Astrocyte of the cerebellum (primary cell): Measurements from ENCODE around the gene TANC1.

Source experiments
- DNase-seq: peaks from one replicate; pipeline ENCODE4 v3.0.0-alpha.2; 2011; ENCODE audit warnings: low read depth
- H3K4me3 ChIP-seq: 2 replicates; pipeline ENCODE4 v1.5.1; 2011; ENCODE audit warnings: mild to moderate bottlenecking, low read depth, low read length, moderate library complexity
- in situ Hi-C: cut with HindIII; loops from 2 replicates; pipeline ENCODE4 v1.10.0; 2017; ENCODE audit warnings: low sequenced_read_pairs
- TF ChIP-seq, protein P1 (sequence below): IDR thresholded peaks from 2 replicates; pipeline ENCODE4 v1.5.1; 2012; ENCODE audit warnings: low read length, low read depth, moderate library complexity, mild to moderate bottlenecking; ENCODE audit errors: missing control alignments

Gene TANC1

DNA sequence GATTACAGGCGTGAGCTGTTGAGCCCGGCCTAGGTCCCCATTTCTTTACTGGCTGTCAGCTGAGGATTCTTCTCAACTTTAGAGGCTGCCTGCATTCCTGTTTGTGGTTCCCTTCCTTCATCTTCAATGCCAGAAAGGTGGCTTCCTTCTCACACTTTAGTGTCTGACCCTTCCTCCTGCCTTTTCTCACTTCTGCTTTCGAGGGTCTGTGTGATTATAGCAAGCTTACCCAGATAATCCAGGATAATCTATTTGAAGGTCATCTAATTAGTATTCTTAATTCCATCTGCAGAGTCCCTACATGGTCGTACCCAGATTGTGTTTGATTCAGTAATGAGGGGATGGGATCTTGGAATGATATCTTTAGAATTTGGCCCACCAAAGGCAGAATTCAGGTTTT, 157.4 kb downstream of the TANC1 start:
- TF ChIP-seq, protein P1, sequence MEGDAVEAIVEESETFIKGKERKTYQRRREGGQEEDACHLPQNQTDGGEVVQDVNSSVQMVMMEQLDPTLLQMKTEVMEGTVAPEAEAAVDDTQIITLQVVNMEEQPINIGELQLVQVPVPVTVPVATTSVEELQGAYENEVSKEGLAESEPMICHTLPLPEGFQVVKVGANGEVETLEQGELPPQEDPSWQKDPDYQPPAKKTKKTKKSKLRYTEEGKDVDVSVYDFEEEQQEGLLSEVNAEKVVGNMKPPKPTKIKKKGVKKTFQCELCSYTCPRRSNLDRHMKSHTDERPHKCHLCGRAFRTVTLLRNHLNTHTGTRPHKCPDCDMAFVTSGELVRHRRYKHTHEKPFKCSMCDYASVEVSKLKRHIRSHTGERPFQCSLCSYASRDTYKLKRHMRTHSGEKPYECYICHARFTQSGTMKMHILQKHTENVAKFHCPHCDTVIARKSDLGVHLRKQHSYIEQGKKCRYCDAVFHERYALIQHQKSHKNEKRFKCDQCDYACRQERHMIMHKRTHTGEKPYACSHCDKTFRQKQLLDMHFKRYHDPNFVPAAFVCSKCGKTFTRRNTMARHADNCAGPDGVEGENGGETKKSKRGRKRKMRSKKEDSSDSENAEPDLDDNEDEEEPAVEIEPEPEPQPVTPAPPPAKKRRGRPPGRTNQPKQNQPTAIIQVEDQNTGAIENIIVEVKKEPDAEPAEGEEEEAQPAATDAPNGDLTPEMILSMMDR: no peak
- in situ Hi-C loops: no loop called here
- no peak overlapping the region for H3K4me3 ChIP-seq
- no peak for DNase-seq

DNA sequence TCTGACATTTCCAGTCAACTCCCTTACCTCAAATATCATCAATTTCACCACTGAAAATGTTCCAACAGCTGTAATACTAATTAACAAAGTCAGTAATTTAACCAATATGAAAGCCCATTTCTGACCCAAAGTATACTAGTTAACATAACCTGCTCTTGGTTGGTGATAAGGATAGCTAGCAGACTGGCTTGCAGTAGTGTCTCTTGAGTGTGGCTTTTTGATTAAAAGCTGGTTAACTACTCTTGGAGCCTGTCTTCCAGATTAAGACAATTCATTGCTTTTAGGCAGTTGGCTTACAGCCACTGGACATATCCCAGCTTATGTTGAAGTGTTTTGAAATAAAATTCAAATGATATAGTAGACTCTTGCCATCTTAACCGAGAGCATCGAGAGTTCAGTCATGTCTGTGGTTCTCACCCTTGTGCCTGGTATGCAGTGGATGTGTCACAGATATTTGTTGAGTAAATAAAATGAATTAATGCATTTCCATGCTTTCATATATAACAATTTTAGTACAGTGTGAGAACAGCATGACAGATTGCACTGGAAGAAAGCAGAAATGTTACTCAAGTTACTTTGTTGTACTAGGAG, 158.1 kb downstream of the TANC1 start:
- H3K4me3 ChIP-seq: no peak overlapping the region
- peak; percentile 91 for DNase-seq
- TF ChIP-seq, protein P1: no peak
- in situ Hi-C loops: no loop called here

DNA sequence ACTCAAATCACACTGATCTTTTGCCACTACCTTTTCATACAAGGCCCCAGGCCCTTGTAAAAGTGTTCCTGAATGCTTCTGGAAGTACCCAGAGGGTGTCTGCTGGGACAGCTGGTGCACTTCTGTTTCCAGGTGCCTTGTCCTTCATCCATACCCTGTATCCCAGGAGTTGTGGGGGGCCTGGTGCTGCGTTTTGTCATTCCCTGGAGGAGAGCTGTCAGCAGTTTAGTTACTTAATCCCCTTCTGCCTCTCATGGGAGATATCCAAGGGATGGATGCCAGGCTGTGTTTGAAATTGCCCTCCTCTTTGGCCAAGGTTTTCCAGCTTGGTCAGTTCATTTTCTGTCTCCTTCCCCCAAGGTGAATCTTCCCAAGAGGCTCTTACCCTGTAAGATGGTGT, 159.8 kb downstream of the TANC1 start:
- DNase-seq: no peak
- in situ Hi-C loops: no loop called here

DNA sequence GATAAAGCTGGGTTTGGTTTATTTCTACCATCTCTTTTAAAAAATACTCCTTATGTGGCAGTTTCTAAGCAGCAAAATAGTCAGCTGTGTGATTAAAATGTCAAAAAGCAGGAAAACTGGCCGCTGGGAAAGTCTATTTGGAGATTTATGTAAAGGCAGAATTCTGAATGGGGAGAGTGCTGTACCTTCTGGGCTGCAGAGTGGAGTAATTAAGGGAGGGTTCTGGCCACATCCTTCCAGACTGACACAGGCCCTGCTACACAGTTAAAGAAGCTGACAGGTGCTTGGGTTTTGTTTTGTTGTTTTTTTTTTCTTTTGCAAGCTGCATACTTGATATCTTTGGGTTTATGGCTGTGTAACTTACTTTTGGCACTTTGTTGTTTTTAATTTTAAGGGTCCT, 160.8 kb downstream of the TANC1 start:
- TF ChIP-seq, protein P1: no peak
- in situ Hi-C loops: no loop called here
- no peak overlapping the region for H3K4me3 ChIP-seq
- DNase-seq: no peak

More for the DNA sequence above, 159.8 kb downstream of the TANC1 start:
- TF ChIP-seq, protein P1: no peak
- no peak overlapping the region for H3K4me3 ChIP-seq

DNA sequence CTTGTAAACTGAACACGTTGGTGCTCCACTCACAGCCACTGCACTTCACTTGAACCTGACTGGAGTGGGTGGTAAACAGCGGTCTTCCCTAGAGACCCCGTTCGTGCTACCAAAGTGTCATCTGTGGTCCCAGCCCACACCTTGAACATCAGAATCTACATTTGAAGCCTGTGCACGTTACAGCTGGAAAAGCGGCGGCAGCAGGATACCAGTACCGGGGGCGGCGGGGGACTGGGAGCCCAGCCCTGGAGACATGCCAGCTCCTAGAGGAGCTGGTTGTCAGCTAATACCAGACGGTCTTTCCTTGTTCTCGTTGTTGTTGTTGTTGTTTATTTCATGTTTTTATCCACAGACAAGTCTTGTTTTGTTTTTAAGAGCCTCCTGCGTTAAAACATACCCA, 161.4 kb downstream of the TANC1 start:
- TF ChIP-seq, protein P1: no peak
- DNase-seq: no peak

DNA sequence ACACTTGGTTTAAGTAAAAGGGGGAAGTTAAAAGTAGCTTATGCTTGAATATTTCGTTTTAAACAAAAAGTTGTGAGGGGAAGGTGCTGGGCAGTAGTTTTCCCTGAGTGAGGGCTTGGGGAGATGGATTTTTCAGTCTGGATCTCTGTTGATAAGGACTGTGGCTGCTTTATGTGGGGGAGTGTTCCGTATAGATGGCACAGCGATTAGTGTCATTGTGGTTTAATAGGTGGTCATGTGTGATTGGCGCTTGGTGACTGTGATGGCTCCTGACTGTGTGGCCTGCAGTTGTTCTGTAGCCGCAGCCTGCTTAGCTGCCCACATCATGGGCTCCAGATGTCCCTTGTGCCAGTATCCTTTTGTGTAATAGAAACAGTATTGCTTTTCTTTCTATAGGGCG, 161.9 kb downstream of the TANC1 start:
- no peak for DNase-seq
- no peak overlapping the region for H3K4me3 ChIP-seq
- TF ChIP-seq, protein P1: no peak
- in situ Hi-C loops: no loop called here

More for the DNA sequence above, 161.4 kb downstream of the TANC1 start:
- no peak overlapping the region for H3K4me3 ChIP-seq
- in situ Hi-C loops: no loop called here
